ENCODE data around the gene PPP4R2.

- no peak for TF ChIP-seq ZNF622 (IDR thresholded peaks at IDR 0.05)
- no peak for TF ChIP-seq EZH2 (IDR thresholded peaks at IDR 0.05; ENCODE audit: borderline replicate concordance, control insufficient read depth, low read depth, low read length)
- no peak for TF ChIP-seq SIX5 (IDR thresholded peaks at IDR 0.05; ENCODE audit: low read depth, low read length, severe bottlenecking)
- peak; percentile 98 for TF ChIP-seq RAD21 (IDR thresholded peaks at IDR 0.05; ENCODE audit: insufficient read depth, low read depth, low read length)
Measured at GRCh38 chr3:73086071-73086494, 89.5 kb downstream of the PPP4R2 start.
